GM12874 (cell line): ENCODE data around the gene IRS1.

Source experiments
- TF ChIP-seq, protein P1 (sequence below): IDR thresholded peaks from 2 replicates; pipeline ENCODE4 v1.5.1; 2011; ENCODE audit warnings: low read depth, mild to moderate bottlenecking, control low read depth, low read length, moderate library complexity; ENCODE audit not compliant: insufficient read depth

The IRS1 gene

GRCh38 chr2:226701052-226701451 lies 98.6 kb downstream of the IRS1 start:
- TF ChIP-seq, protein P1, sequence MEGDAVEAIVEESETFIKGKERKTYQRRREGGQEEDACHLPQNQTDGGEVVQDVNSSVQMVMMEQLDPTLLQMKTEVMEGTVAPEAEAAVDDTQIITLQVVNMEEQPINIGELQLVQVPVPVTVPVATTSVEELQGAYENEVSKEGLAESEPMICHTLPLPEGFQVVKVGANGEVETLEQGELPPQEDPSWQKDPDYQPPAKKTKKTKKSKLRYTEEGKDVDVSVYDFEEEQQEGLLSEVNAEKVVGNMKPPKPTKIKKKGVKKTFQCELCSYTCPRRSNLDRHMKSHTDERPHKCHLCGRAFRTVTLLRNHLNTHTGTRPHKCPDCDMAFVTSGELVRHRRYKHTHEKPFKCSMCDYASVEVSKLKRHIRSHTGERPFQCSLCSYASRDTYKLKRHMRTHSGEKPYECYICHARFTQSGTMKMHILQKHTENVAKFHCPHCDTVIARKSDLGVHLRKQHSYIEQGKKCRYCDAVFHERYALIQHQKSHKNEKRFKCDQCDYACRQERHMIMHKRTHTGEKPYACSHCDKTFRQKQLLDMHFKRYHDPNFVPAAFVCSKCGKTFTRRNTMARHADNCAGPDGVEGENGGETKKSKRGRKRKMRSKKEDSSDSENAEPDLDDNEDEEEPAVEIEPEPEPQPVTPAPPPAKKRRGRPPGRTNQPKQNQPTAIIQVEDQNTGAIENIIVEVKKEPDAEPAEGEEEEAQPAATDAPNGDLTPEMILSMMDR, result no peak

- TF ChIP-seq, protein P1, result no peak
These were observed 100.3 kb downstream of the IRS1 start for GRCh38 chr2:226699321-226699720.

- TF ChIP-seq, protein P1, result no peak
These were observed 100.9 kb downstream of the IRS1 start for GRCh38 chr2:226698671-226699070.

DNA sequence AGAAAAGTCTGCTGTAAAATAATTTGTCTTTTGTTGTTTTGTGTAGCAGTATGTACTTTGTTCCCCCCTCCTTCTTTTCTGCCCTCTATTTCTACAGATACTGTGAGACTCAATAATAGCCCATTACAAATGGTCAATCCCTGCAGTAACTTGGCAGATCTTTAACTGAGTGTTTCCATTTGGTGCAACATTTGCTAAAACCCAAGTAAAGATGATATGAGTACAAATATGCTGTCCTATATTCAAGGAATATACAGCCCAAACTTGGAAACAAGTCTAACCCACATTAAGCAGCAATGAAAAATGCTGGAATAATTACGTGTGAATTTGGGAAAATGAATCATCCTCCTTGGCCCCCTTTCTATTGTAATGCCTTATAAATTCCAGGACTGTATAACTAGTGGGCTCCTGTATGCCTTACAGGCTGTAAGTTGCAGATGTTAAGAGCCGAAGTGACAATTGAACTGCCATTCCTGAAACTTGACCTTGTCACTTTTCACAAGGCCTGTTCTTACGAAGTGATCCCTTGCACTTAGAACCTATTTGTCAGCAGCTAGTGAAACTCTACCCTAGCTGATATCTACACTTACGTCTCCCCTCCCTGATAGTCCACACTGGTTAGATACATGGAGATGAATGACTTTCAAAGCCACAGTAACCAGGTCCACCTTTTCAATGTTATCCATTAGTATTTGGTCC lies 104.9 kb downstream of the IRS1 start:
- TF ChIP-seq, protein P1, result no peak

DNA sequence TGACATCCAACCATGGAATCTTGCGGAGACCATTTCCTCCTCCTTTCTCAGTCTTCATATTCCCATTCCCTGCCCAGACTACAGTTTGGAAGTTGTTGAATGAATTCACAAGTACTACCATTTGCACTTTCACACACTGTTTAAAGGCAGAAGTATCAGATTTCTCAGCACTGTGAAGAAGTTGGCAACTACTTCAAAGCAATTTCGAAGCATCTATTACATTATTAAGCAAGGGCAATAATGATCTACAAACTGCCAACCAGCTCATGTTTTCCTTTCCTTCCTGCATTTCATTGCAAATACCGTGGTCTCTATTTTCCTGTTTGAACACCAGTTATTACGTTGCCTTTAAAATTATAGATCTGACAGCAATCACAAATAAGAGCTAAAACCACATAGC lies 105.5 kb downstream of the IRS1 start:
- TF ChIP-seq, protein P1, result no peak

- TF ChIP-seq, protein P1, result no peak
These were observed 106.1 kb downstream of the IRS1 start for GRCh38 chr2:226693521-226693920.

DNA sequence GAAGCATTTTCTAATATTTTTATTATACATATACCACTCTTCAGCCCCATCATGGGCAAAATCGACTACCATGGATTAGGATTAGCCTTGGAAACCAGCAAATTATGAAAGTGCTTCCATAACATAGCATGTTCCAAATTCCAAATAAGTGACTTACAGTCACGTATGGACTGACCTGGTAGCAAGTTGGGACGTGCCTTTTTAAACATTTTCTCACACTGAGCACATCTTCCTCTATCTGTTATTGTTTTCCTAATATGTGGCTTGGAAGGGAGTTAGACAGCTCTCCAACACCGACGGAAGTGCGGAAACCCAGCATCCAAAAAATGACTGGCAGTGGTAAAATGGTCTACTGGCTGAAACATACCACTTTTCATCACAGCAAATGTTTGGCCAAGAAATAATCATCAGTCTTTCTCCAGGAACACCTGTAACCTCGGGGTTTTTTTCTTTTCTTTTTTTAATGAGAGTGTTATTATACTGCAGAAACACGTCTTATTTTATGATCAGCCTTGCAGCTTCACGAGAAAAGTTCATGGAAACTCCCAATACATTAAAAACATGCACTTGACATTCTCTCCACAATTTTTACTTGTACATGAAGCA lies 107.0 kb downstream of the IRS1 start:
- TF ChIP-seq, protein P1, result no peak
